Sigmoid colon (tissue), 3 donors: ENCODE results near the gene SCN4A.
"Not testable (repeated sequence)": the region's sequence is repeated elsewhere in the genome, so short reads cannot be mapped to it uniquely, and the experiment has no call there.

Experiments
- POLR2A ChIP-seq, 2 donors: fragments of 450-650 bp; IDR thresholded peaks; one replicate each; pipeline ENCODE4 v1.6.1; 2016; ENCODE audit warnings: antibody characterized with exemption in 2 of 2, mild to moderate bottlenecking in 2 of 2, moderate library complexity in 2 of 2
- TF ChIP-seq, protein P1 (sequence below), 4 experiments: fragments of 450-650 bp in 3 of 4; fragments of 200-600 bp in 1 of 4; IDR thresholded peaks; one replicate each; pipeline ENCODE4 v1.5.1; 2016 to 2019; ENCODE audit warnings: antibody characterized with exemption in 4 of 4, mild to moderate bottlenecking in 3 of 4, moderate library complexity in 2 of 4

DNA sequence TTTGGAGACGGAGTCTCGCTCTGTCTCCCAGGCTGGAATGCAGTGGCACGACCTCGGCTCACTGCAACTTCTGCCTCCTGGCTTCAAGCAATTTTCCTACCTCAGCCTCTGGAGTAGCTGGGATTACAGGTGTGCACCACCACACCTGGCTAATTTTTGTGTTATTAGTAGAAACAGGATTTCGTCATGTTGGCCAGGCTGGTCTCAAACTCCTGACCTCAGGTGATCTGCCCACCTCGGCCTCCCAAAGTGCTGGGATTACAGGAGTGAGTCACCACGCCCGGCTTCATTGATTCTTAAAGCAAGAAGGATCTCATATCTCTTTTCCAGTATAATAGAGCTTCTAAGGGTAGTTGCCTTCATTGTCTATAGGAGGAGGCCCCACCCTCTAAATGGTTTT, 67.9 kb downstream of the SCN4A start:
- TF ChIP-seq, protein P1, sequence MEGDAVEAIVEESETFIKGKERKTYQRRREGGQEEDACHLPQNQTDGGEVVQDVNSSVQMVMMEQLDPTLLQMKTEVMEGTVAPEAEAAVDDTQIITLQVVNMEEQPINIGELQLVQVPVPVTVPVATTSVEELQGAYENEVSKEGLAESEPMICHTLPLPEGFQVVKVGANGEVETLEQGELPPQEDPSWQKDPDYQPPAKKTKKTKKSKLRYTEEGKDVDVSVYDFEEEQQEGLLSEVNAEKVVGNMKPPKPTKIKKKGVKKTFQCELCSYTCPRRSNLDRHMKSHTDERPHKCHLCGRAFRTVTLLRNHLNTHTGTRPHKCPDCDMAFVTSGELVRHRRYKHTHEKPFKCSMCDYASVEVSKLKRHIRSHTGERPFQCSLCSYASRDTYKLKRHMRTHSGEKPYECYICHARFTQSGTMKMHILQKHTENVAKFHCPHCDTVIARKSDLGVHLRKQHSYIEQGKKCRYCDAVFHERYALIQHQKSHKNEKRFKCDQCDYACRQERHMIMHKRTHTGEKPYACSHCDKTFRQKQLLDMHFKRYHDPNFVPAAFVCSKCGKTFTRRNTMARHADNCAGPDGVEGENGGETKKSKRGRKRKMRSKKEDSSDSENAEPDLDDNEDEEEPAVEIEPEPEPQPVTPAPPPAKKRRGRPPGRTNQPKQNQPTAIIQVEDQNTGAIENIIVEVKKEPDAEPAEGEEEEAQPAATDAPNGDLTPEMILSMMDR (IDR thresholded peaks at IDR 0.05): not testable (repeated sequence)
- TF ChIP-seq POLR2A (IDR thresholded peaks at IDR 0.05): not testable (repeated sequence)
